Peyer's patch (tissue), 4 donors: ENCODE measurements around the gene S100A2. TPM values are rescaled to one million over a fixed set of nuclear protein-coding genes. Genes with fewer than 3 reads are reported as not detected.
A peak's percentile ranks its signal among the peaks of the same experiment; 100 is the strongest.

Experiments
- DNase-seq, 3 donors: peaks; one replicate each; pipeline ENCODE4 v3.0.0-alpha.2; 2017 to 2019
- H3K27ac ChIP-seq, 4 donors: fragments of 200-600 bp; sonication (generic); one replicate each; pipeline ENCODE4 v1.5.1; 2016 to 2019
- H3K27me3 ChIP-seq, 2 donors: fragments of 200-600 bp; sonication (generic); one replicate each; pipeline ENCODE4 v1.5.1; 2019
- H3K36me3 ChIP-seq, 3 donors: fragments of 200-600 bp; sonication (generic); one replicate each; pipeline ENCODE4 v1.5.1; 2016 to 2019
- H3K4me1 ChIP-seq, 4 donors: fragments of 200-600 bp; sonication (generic); one replicate each; pipeline ENCODE4 v1.5.1; 2016 to 2019
- H3K4me3 ChIP-seq, 4 donors: fragments of 200-600 bp; sonication (generic); 1 replicate in 3 of 4; 2 replicates in 1 of 4; pipeline ENCODE4 v1.5.1; 2016 to 2019; ENCODE audit warnings: mild to moderate bottlenecking in 1 of 4
- H3K9me3 ChIP-seq, 4 donors: fragments of 200-600 bp; sonication (generic); one replicate each; pipeline ENCODE4 v1.5.1; 2016 to 2019; ENCODE audit warnings: mild to moderate bottlenecking in 1 of 4
- CTCF ChIP-seq, 6 experiments: fragments of 450-650 bp in 4 of 6; fragments of 200-600 bp in 2 of 6; sonication (generic) in 1 of 6; IDR thresholded peaks; one replicate each; pipeline ENCODE4 v1.5.1; 2017 to 2019; ENCODE audit warnings: antibody characterized with exemption in 6 of 6, mild to moderate bottlenecking in 3 of 6, moderate library complexity in 1 of 6
- POLR2A ChIP-seq, 2 donors: fragments of 450-650 bp; IDR thresholded peaks; one replicate each; pipeline ENCODE4 v1.5.1; 2017; ENCODE audit warnings: antibody characterized with exemption in 2 of 2, mild to moderate bottlenecking in 2 of 2, moderate library complexity in 2 of 2
- total RNA-seq, 4 donors: library from RNA; depleted of rRNA; stranded (reverse); fragments of >200 nt; gene quantifications; one replicate each; pipeline ENCODE4 v1.1.0, GENCODE V29; 2016

The S100A2 gene
- total RNA-seq, 4 donors from 2014 or later, result not detected

GRCh38 chr1:153537376-153537730 lies 28.3 kb downstream of the S100A2 start:
- peak in 1 of 3 donors; percentile 48 for DNase-seq
- H3K4me3 ChIP-seq, result no peak overlapping the region
- TF ChIP-seq CTCF (IDR thresholded peaks at IDR 0.05), result no peak
- TF ChIP-seq POLR2A (IDR thresholded peaks at IDR 0.05), result no peak
- H3K36me3 ChIP-seq, result no peaks in the 10 kb centered on the region
- H3K27me3 ChIP-seq, result no peaks in the 10 kb centered on the region
- peaks cover 1 to 72% (median 19%) of the 10 kb centered on the region in 4 donors for H3K4me1 ChIP-seq
- no peaks in the 10 kb centered on the region for H3K9me3 ChIP-seq
- peak overlapping the region; percentile 95 to 99 (median 97) for H3K27ac ChIP-seq

GRCh38 chr1:153536671-153537375 lies 28.8 kb downstream of the S100A2 start:
- H3K4me1 ChIP-seq, result peaks cover 6 to 72% (median 21%) of the 10 kb centered on the region in 4 donors
- DNase-seq, result peak in 2 of 3 donors; percentile 80 to 83

GRCh38 chr1:153536012-153536670 lies 29.5 kb downstream of the S100A2 start:
- no peak for TF ChIP-seq CTCF (IDR thresholded peaks at IDR 0.05)
- TF ChIP-seq POLR2A (IDR thresholded peaks at IDR 0.05), result peak; percentile 64 to 72
- no peaks in the 10 kb centered on the region for H3K36me3 ChIP-seq
- peak; percentile 80 to 92 (median 92) for DNase-seq
- H3K27me3 ChIP-seq, result no peaks in the 10 kb centered on the region
- peak overlapping the region; percentile 70 to 89 (median 76) for H3K4me3 ChIP-seq
- H3K4me1 ChIP-seq, result peaks cover 6 to 70% (median 19%) of the 10 kb centered on the region in 4 donors
- H3K27ac ChIP-seq, result peak overlapping the region; percentile 95 to 99 (median 97)
- no peaks in the 10 kb centered on the region for H3K9me3 ChIP-seq

More at GRCh38 chr1:153536671-153537375, 28.8 kb downstream of the S100A2 start:
- Histone ChIP-seq H3K36me3 (no peaks in the 10 kb centered on the region), H3K27ac (peak overlapping the region; percentile 95 to 99 (median 97)), H3K9me3 (no peaks in the 10 kb centered on the region), H3K27me3 (no peaks in the 10 kb centered on the region), H3K4me3 (peak overlapping the region; percentile 70 to 89 (median 76))
- peak in 1 of 2 donors; percentile 61 for TF ChIP-seq POLR2A (IDR thresholded peaks at IDR 0.05)
- TF ChIP-seq CTCF (IDR thresholded peaks at IDR 0.05), result no peak

GRCh38 chr1:153535242-153536011 lies 30.2 kb downstream of the S100A2 start, which contains the start of gene S100A6:
Gene S100A6 (minus strand): TSS chr1:153535991. CDS start chr1:153535339, 652 bp downstream.
- peak within 1 kb of the TSS; percentile 70 to 89 (median 76) for H3K4me3 ChIP-seq
- no peaks in the 10 kb centered on the region for H3K27me3 ChIP-seq
- no peaks in the 10 kb centered on the region for H3K36me3 ChIP-seq
- peak in 2 of 6 experiments; percentile 9 to 15 for TF ChIP-seq CTCF (IDR thresholded peaks at IDR 0.05)
- peak; percentile 51 to 53 for TF ChIP-seq POLR2A (IDR thresholded peaks at IDR 0.05)
- DNase-seq, result peak; percentile 67 to 86 (median 84)
- H3K27ac ChIP-seq, result peak within 1 kb of the TSS; percentile 95 to 99 (median 97)
- peaks cover 6 to 63% (median 13%) of the 10 kb centered on the region in 4 donors for H3K4me1 ChIP-seq
- H3K9me3 ChIP-seq, result no peaks in the 10 kb centered on the region

GRCh38 chr1:153534925-153535241 lies 30.8 kb downstream of the S100A2 start:
- no peaks in the 10 kb centered on the region for H3K36me3 ChIP-seq
- H3K27me3 ChIP-seq, result no peaks in the 10 kb centered on the region
- H3K4me1 ChIP-seq, result peaks cover 6 to 58% (median 13%) of the 10 kb centered on the region in 4 donors
- DNase-seq, result no peak
- H3K4me3 ChIP-seq, result peak overlapping the region; percentile 70 to 89 (median 76)
- H3K9me3 ChIP-seq, result no peaks in the 10 kb centered on the region
- TF ChIP-seq POLR2A (IDR thresholded peaks at IDR 0.05), result no peak
- no peak for TF ChIP-seq CTCF (IDR thresholded peaks at IDR 0.05)
- peak overlapping the region; percentile 95 to 99 (median 97) for H3K27ac ChIP-seq
